Adrenal gland (tissue), 5 donors: ENCODE results near the gene COPE.

ENCODE experiments used
- POLR2A ChIP-seq, 2 donors: fragments of 450-650 bp; IDR thresholded peaks; one replicate each; pipeline ENCODE4 v1.6.1; 2017; ENCODE audit warnings: antibody characterized with exemption in 2 of 2, mild to moderate bottlenecking in 2 of 2, moderate library complexity in 1 of 2
- TF ChIP-seq, protein P1 (sequence below), 6 experiments: fragments of 450-650 bp in 4 of 6; fragments of 200-600 bp in 2 of 6; sonication (generic) in 1 of 6; IDR thresholded peaks; 1 replicate in 5 of 6; 2 replicates in 1 of 6; pipeline versions ENCODE4 v1.5.1 to v1.8.0; 2016 to 2021; ENCODE audit warnings: antibody characterized with exemption in 6 of 6, mild to moderate bottlenecking in 2 of 6, moderate library complexity in 1 of 6
- donor health status: DM: no; HTN: no; CAD: no.

- TF ChIP-seq, protein P1, sequence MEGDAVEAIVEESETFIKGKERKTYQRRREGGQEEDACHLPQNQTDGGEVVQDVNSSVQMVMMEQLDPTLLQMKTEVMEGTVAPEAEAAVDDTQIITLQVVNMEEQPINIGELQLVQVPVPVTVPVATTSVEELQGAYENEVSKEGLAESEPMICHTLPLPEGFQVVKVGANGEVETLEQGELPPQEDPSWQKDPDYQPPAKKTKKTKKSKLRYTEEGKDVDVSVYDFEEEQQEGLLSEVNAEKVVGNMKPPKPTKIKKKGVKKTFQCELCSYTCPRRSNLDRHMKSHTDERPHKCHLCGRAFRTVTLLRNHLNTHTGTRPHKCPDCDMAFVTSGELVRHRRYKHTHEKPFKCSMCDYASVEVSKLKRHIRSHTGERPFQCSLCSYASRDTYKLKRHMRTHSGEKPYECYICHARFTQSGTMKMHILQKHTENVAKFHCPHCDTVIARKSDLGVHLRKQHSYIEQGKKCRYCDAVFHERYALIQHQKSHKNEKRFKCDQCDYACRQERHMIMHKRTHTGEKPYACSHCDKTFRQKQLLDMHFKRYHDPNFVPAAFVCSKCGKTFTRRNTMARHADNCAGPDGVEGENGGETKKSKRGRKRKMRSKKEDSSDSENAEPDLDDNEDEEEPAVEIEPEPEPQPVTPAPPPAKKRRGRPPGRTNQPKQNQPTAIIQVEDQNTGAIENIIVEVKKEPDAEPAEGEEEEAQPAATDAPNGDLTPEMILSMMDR (IDR thresholded peaks at IDR 0.05) = no peak
- no peak for TF ChIP-seq POLR2A (IDR thresholded peaks at IDR 0.05)
Observed at GRCh38 chr19:18955042-18955441, 35.9 kb upstream of the COPE start.
